Adrenal gland (tissue), 5 donors: Measurements from ENCODE around the gene NCDN.

Experiments
- CTCF ChIP-seq, 6 experiments: fragments of 450-650 bp in 4 of 6; fragments of 200-600 bp in 2 of 6; sonication (generic) in 1 of 6; IDR thresholded peaks; 1 replicate in 5 of 6; 2 replicates in 1 of 6; pipeline versions ENCODE4 v1.5.1 to v1.8.0; 2016 to 2021; ENCODE audit warnings: antibody characterized with exemption in 6 of 6, mild to moderate bottlenecking in 2 of 6, moderate library complexity in 1 of 6
- POLR2A ChIP-seq, 2 donors: fragments of 450-650 bp; IDR thresholded peaks; one replicate each; pipeline ENCODE4 v1.6.1; 2017; ENCODE audit warnings: antibody characterized with exemption in 2 of 2, mild to moderate bottlenecking in 2 of 2, moderate library complexity in 1 of 2
- donor health status: DM: no; HTN: no; CAD: no.

- TF ChIP-seq CTCF (IDR thresholded peaks at IDR 0.05): no peak
- TF ChIP-seq POLR2A (IDR thresholded peaks at IDR 0.05): no peak
Observed at GRCh38 chr1:35524106-35524505, 33.5 kb upstream of the NCDN start.
